H9 (cell line): ENCODE data around the gene TNFRSF18. TPM values are rescaled to one million over a fixed set of nuclear protein-coding genes. Genes with fewer than 3 reads are reported as not detected.
A peak's percentile ranks its signal among the peaks of the same experiment; 100 is the strongest.

ENCODE experiments used
- DNase-seq: peaks from one replicate; pipeline ENCODE4 v3.0.0-alpha.2; 2017
- H2AFZ ChIP-seq: one replicate; pipeline ENCODE4 v1.6.1; 2013; ENCODE audit warnings: mild to moderate bottlenecking, low read length, control low read depth, moderate library complexity
- H2AK5ac ChIP-seq: 2 replicates; pipeline ENCODE4 v1.6.1; 2013; ENCODE audit warnings: low read length, control low read depth, mixed read lengths; ENCODE audit not compliant: insufficient read length
- H2BK120ac ChIP-seq: one replicate; pipeline ENCODE4 v1.6.1; 2013; ENCODE audit warnings: low read depth, mild to moderate bottlenecking, low read length, control low read depth, inconsistent platforms; ENCODE audit not compliant: poor library complexity, severe bottlenecking
- H2BK12ac ChIP-seq: 2 replicates; pipeline ENCODE4 v1.6.1; 2013; ENCODE audit warnings: low read length, control low read depth, mixed read lengths, low read depth; ENCODE audit not compliant: insufficient read length
- H2BK15ac ChIP-seq: 2 replicates; pipeline ENCODE4 v1.6.1; 2013; ENCODE audit warnings: low read depth, low read length, control low read depth
- H2BK20ac ChIP-seq: one replicate; pipeline ENCODE4 v1.6.1; 2013; ENCODE audit warnings: low read depth, mild to moderate bottlenecking, low read length, control low read depth, inconsistent platforms; ENCODE audit not compliant: poor library complexity, severe bottlenecking
- H2BK5ac ChIP-seq: 2 replicates; pipeline ENCODE4 v1.6.1; 2013; ENCODE audit warnings: low read length, control low read depth, mixed read lengths; ENCODE audit not compliant: insufficient read length
- H3K14ac ChIP-seq: 2 replicates; pipeline ENCODE4 v1.6.1; 2013; ENCODE audit warnings: low read length, control low read depth; ENCODE audit not compliant: insufficient read depth
- H3K18ac ChIP-seq: 2 replicates; pipeline ENCODE4 v1.6.1; 2013; ENCODE audit warnings: low read depth, mild to moderate bottlenecking, mixed read lengths, low read length, control low read depth; ENCODE audit not compliant: insufficient read length
- H3K23ac ChIP-seq: 2 replicates; pipeline ENCODE4 v1.6.1; 2013; ENCODE audit warnings: low read length, control low read depth, mixed read lengths, low read depth; ENCODE audit not compliant: insufficient read length
- H3K23me2 ChIP-seq: 2 replicates; pipeline ENCODE4 v1.6.1; 2013; ENCODE audit warnings: low read depth, mild to moderate bottlenecking, mixed read lengths, low read length, control low read depth; ENCODE audit not compliant: insufficient read length, poor library complexity, severe bottlenecking
- H3K27ac ChIP-seq: 2 replicates; pipeline ENCODE4 v1.5.1; 2013; ENCODE audit warnings: low read length, control low read depth, mixed read lengths, low read depth; ENCODE audit not compliant: insufficient read length
- H3K27me3 ChIP-seq: 2 replicates; pipeline ENCODE4 v1.6.1; 2013; ENCODE audit warnings: low read length, control low read depth, inconsistent platforms; ENCODE audit not compliant: insufficient read depth
- H3K4ac ChIP-seq: 2 replicates; pipeline ENCODE4 v1.6.1; 2013; ENCODE audit warnings: low read depth, mild to moderate bottlenecking, control low read depth, inconsistent platforms, low read length, moderate library complexity
- H3K4me1 ChIP-seq: 2 replicates; pipeline ENCODE4 v1.6.1; 2013; ENCODE audit warnings: low read length, control low read depth, inconsistent platforms; ENCODE audit not compliant: insufficient read depth
- H3K4me2 ChIP-seq: 2 replicates; pipeline ENCODE4 v1.6.1; 2013; ENCODE audit warnings: low read length, control low read depth, mixed read lengths; ENCODE audit not compliant: insufficient read length, insufficient read depth
- H3K56ac ChIP-seq: 2 replicates; pipeline ENCODE4 v1.6.1; 2013; ENCODE audit warnings: low read depth, mild to moderate bottlenecking, mixed read lengths, low read length, control low read depth; ENCODE audit not compliant: insufficient read length
- H3K79me1 ChIP-seq: 2 replicates; pipeline ENCODE4 v1.6.1; 2013; ENCODE audit warnings: low read depth, mild to moderate bottlenecking, moderate library complexity, low read length, control low read depth, inconsistent platforms; ENCODE audit not compliant: insufficient read depth, poor library complexity, severe bottlenecking
- H3K79me2 ChIP-seq: 2 replicates; pipeline ENCODE4 v1.6.1; 2013; ENCODE audit warnings: low read length, control low read depth, inconsistent platforms; ENCODE audit not compliant: insufficient read depth
- H3K9ac ChIP-seq: 2 replicates; pipeline ENCODE4 v1.6.1; 2013; ENCODE audit warnings: low read length, control low read depth, mixed read lengths; ENCODE audit not compliant: insufficient read length; ENCODE audit errors: extremely low read depth
- H3K9me3 ChIP-seq: one replicate; pipeline ENCODE4 v1.6.1; 2013; ENCODE audit warnings: low read depth, low read length, inconsistent platforms; ENCODE audit not compliant: control insufficient read depth
- H3T11ph ChIP-seq: one replicate; pipeline ENCODE4 v1.6.1; 2013; ENCODE audit warnings: mild to moderate bottlenecking, low read length, control low read depth, inconsistent platforms
- H4K20me1 ChIP-seq: one replicate; pipeline ENCODE4 v1.6.1; 2013; ENCODE audit not compliant: control insufficient read depth, insufficient read length, insufficient read depth
- H4K5ac ChIP-seq: 2 replicates; pipeline ENCODE4 v1.6.1; 2013; ENCODE audit warnings: low read depth, mild to moderate bottlenecking, mixed read lengths, low read length, control low read depth; ENCODE audit not compliant: insufficient read length
- H4K8ac ChIP-seq: replicated peaks from 2 replicates; pipeline ENCODE4 v1.6.1; 2013; ENCODE audit warnings: low read length, control low read depth, mixed read lengths, low read depth; ENCODE audit not compliant: insufficient read length
- H4K91ac ChIP-seq: 2 replicates; pipeline ENCODE4 v1.6.1; 2013; ENCODE audit warnings: low read depth, mild to moderate bottlenecking, moderate library complexity, mixed read lengths, low read length, control low read depth; ENCODE audit not compliant: insufficient read length
- H3K27ac Mint-ChIP-seq, 3 experiments: 2 replicates in 2 of 3; 3 replicates in 1 of 3; pipeline ENCODE4 v1.8.0; 2020 to 2021; ENCODE audit warnings: mixed read lengths in 3 of 3, mild to moderate bottlenecking in 1 of 3, moderate library complexity in 1 of 3
- H3K27me3 Mint-ChIP-seq: 2 replicates; pipeline ENCODE4 v1.8.0; 2021; ENCODE audit warnings: low read depth, mild to moderate bottlenecking, moderate library complexity, mixed read lengths
- H3K36me3 Mint-ChIP-seq, 3 experiments: 2 replicates in 2 of 3; 3 replicates in 1 of 3; pipeline ENCODE4 v1.8.0; 2020 to 2021; ENCODE audit warnings: low read depth in 3 of 3, mixed read lengths in 3 of 3; ENCODE audit not compliant: insufficient read depth in 1 of 3
- H3K4me1 Mint-ChIP-seq, 2 experiments: 2 replicates each; pipeline ENCODE4 v1.8.0; 2020; ENCODE audit warnings: mixed read lengths in 2 of 2
- H3K4me3 Mint-ChIP-seq, 2 experiments: 2 replicates in 1 of 2; 3 replicates in 1 of 2; pipeline ENCODE4 v1.8.0; 2020 to 2021; ENCODE audit warnings: mild to moderate bottlenecking in 2 of 2, mixed read lengths in 2 of 2, moderate library complexity in 1 of 2
- H3K9me3 Mint-ChIP-seq, 2 experiments: 2 replicates in 1 of 2; 3 replicates in 1 of 2; pipeline ENCODE4 v1.8.0; 2020; ENCODE audit warnings: mild to moderate bottlenecking in 2 of 2, mixed read lengths in 2 of 2, moderate library complexity in 1 of 2
- WGBS: extraction: QIAGEN DNeasy Blood & Tissue Kit; methylation state at CpG from one replicate; pipeline ENCODE4 v1.1.7; 2013; ENCODE audit warnings: missing lambda C conversion rate, low lambda C conversion rate, mixed read lengths; ENCODE audit not compliant: insufficient read length; ENCODE audit errors: extremely low coverage; 5-methylcytosine and 5-hydroxymethylcytosine counted together
- total RNA-seq: library from RNA; stranded (reverse); gene quantifications from 2 replicates; pipeline ENCODE4 v1.2.1, GENCODE V29; 2021
- TF ChIP-seq, protein P1 (sequence below): fragments of 200-600 bp; sonication (generic); conservative IDR thresholded peaks from 3 replicates; pipeline ENCODE4 v1.8.0; 2021; ENCODE audit warnings: antibody characterized with exemption, mild to moderate bottlenecking

TNFRSF18 gene
- total RNA-seq, 1 experiment from 2014 or later: 2.0 TPM

DNA sequence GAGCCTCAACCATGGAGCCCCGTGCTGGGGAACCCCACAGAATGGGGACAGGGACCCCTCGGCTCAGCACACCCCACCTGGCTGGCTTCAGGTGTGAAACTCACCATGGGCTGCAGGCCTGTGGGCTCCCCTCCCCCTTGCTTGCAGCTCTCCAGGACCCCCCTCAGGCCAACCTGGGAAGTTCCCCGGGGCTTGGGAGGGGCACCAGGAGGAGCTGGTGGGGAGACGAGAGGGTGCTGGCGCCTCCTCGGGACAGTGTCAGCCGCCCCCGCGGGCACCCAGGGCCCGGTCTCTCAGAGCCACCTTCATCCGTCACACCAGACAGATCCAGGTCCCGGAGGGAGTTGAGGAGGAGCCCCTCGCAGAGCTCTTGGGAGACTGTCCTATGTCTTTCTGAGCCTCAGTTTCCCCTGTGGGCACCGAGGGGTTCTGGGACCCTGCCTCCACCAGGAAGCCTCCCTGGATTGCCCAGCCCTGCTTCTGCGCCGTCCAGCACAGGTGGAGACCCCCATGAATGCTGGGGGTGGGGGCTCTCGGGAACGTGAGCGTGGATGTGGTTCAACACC, 657 bp upstream of the TNFRSF18 start:
- no CpG with 5 or more reads among the region's 19 CpGs for WGBS
- Histone ChIP-seq H4K5ac (no peak overlapping the region), H3K4me2 (peak overlapping the region; percentile 76), H2BK5ac (no peak overlapping the region), H3K18ac (no peak overlapping the region), H3K79me1 (no peaks in the 10 kb centered on the region), H3K9me3 (no peaks in the 10 kb centered on the region), H2AFZ (no peak overlapping the region), H3K9ac (no peak overlapping the region), H2BK20ac (no peak overlapping the region), H3K27ac (no peak overlapping the region), H4K20me1 (no peaks in the 10 kb centered on the region), H2AK5ac (no peak overlapping the region), H2BK15ac (no peak overlapping the region), H4K91ac (no peak overlapping the region), H2BK120ac (no peak overlapping the region), H3K79me2 (no peaks in the 10 kb centered on the region), H3K23ac (no peak overlapping the region), H3K27me3 (no peaks in the 10 kb centered on the region; the same call in 1 of the 2 replicates), H3K23me2 (peaks cover 3% of the 10 kb centered on the region), H3T11ph (no peak overlapping the region), H3K56ac (no peak overlapping the region), H2BK12ac (no peak overlapping the region), H3K4ac (no peak overlapping the region), H3K14ac (no peak overlapping the region), H4K8ac (no peak overlapping the region), H3K4me1 (no peaks in the 10 kb centered on the region)
- Mint-ChIP-seq H3K4me1 (peaks cover 2 to 6% of the 10 kb centered on the region in 2 experiments; a peak in 2 of 4 replicates), H3K27ac (no peak overlapping the region), H3K4me3 (peak overlapping the region in 1 of 2 experiments; percentile 30; a peak in 1 of 5 replicates), H3K27me3 (peaks cover 20% of the 10 kb centered on the region), H3K36me3 (no peaks in the 10 kb centered on the region), H3K9me3 (no peaks in the 10 kb centered on the region)
- no peak for DNase-seq
- TF ChIP-seq, protein P1, sequence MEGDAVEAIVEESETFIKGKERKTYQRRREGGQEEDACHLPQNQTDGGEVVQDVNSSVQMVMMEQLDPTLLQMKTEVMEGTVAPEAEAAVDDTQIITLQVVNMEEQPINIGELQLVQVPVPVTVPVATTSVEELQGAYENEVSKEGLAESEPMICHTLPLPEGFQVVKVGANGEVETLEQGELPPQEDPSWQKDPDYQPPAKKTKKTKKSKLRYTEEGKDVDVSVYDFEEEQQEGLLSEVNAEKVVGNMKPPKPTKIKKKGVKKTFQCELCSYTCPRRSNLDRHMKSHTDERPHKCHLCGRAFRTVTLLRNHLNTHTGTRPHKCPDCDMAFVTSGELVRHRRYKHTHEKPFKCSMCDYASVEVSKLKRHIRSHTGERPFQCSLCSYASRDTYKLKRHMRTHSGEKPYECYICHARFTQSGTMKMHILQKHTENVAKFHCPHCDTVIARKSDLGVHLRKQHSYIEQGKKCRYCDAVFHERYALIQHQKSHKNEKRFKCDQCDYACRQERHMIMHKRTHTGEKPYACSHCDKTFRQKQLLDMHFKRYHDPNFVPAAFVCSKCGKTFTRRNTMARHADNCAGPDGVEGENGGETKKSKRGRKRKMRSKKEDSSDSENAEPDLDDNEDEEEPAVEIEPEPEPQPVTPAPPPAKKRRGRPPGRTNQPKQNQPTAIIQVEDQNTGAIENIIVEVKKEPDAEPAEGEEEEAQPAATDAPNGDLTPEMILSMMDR: peak; percentile 26; the same call in 2 of the 3 replicates
